Measurements from ENCODE around the gene SMAD4.
"Not testable (repeated sequence)": the region's sequence is repeated elsewhere in the genome, so short reads cannot be mapped to it uniquely, and the experiment has no call there.

Gene SMAD4

DNA sequence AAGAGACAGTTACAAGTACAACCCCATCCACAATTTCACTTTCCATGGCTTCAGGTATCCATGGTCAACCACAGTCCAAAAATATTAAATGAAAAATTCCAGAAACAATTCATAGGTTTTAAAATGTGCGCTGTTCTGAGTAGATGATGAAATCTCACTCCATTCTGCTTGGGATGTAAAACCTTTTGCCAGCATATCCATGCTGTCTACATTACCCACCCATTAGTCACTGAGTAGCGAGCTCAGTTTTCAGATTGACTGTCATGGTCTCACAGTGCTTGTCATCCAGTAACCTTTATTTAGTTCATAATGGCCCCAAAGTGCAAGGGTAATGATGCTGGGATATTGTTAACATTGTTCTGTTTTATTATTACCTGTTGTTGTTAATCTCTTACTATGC lies 40.5 kb downstream of the SMAD4 start:
- DNase-seq (ENCODE audit: low read depth), result peak; percentile 78

DNA sequence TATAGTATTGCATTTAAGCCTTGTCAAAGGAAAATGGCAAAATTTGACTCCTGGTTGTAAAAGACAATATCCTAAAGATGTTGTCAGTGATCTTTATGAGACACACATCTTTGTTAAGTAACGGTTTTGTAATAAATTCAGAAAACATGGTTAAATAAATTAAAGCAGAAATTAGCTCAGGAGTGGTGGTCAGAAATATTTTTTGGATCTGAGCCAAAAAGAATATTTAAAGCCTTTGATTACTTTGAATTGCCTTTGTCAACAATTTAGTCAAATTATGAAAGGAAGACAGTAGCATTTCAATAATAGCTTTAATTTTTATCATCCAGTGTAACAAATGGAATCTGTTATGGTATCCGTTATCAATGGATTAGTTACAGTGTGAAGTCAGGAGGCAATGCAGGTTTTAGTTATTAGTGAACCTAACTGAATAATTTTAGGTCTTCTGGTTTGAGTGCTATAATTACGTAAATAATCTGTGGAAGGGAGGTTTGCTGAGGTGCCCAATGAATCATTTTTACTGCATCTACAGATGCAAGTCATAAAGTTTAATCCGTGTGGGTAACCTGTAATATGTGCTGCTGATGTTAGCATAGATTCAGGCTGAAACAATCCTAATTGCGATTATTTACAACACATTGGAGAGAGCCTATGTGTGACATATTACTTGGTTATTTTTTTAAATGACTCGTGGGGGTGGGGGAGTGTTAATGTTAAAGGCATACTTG lies 42.7 kb downstream of the SMAD4 start:
- no peak for DNase-seq (ENCODE audit: low read depth)

DNA sequence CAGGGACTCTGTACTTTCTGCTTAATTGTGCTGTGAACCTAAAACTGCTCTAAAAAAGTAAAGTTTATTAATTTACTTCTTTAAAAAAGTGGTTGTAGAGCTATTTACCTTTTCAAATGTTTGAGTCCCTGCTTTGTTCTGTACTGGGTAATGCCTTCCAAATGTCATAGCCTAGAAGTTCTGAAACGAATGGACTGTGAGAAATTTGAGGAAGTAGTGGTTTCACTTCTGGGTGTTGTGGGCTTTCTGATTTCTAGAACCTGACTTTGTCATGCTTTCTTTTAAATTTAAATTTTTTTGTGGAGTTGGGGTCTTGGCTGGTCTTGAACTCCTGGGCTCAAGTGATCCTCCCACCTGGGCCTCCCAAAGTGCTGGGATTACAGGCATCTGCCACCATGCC lies 44.6 kb downstream of the SMAD4 start:
- no peak for DNase-seq (ENCODE audit: low read depth)

DNA sequence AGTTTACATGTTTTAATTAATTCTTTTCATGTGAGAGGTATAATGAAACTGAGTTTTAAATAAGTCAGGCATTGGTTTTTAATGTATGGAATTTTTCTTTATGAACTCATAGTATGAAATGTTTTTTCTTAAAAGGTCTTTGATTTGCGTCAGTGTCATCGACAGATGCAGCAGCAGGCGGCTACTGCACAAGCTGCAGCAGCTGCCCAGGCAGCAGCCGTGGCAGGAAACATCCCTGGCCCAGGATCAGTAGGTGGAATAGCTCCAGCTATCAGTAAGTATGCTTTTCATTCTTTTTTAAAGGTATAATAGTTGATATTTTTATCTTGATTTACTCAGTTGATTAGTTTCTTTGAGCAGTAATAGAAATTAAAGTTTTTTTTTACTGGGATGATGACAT lies 46.5 kb downstream of the SMAD4 start:
- no peak for DNase-seq (ENCODE audit: low read depth)

DNA sequence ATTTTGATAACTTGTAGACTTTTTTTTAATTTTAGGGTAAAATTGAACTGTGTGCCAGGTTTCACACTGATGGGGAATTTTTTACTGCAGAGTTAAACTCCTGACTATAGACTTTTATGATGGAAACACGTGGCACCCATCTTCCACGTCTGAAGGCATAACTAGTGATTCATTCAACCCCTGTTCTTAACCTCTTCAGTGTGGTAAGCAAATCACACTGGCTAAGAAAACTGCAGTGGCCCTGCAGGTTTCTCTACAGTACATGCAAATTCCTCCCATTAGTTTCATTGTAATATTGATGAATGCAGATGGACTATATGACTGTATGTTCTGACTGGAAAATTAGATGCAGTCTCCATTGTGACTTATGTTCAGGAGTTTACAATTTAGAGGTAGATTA lies 47.2 kb downstream of the SMAD4 start:
- DNase-seq (ENCODE audit: low read depth), result no peak

DNA sequence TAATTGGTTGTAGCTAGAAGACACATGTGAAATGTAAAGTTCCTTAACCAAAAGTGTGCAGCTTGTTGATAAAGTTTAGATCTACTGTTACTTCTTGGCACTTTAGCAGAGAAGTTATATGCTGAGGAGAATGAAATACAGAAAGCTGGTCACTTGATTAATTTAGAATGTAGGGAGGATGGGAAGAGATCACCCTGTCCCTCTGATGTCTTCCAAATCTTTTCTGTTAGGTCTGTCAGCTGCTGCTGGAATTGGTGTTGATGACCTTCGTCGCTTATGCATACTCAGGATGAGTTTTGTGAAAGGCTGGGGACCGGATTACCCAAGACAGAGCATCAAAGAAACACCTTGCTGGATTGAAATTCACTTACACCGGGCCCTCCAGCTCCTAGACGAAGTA lies 48.0 kb downstream of the SMAD4 start:
- DNase-seq (ENCODE audit: low read depth), result no peak

DNA sequence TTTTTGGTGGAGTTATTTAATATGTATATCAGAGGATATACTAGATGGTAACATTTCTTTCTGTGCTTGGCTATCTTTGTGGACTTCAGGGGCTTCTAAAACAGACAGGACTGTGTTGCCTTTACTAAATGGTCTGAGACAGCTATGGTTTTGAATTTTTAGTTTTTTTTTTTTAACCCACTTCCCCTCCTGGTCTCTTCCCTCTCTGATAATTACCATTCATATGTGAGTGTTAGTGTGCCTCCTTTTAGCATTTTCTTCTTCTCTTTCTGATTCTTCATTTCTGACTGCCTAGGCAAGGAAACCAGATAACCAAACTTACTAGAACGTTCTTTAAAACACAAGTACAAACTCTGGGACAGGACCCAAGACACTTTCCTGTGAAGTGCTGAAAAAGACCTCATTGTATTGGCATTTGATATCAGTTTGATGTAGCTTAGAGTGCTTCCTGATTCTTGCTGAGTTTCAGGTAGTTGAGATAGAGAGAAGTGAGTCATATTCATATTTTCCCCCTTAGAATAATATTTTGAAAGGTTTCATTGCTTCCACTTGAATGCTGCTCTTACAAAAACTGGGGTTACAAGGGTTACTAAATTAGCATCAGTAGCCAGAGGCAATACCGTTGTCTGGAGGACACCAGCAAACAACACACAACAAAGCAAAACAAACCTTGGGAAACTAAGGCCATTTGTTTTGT lies 52.7 kb downstream of the SMAD4 start:
- no peak for DNase-seq (ENCODE audit: low read depth)

DNA sequence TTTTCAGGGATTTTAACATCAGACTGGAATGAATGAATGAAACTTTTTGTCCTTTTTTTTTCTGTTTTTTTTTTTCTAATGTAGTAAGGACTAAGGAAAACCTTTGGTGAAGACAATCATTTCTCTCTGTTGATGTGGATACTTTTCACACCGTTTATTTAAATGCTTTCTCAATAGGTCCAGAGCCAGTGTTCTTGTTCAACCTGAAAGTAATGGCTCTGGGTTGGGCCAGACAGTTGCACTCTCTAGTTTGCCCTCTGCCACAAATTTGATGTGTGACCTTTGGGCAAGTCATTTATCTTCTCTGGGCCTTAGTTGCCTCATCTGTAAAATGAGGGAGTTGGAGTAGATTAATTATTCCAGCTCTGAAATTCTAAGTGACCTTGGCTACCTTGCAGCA lies 53.4 kb downstream of the SMAD4 start:
- no peak for DNase-seq (ENCODE audit: low read depth)

DNA sequence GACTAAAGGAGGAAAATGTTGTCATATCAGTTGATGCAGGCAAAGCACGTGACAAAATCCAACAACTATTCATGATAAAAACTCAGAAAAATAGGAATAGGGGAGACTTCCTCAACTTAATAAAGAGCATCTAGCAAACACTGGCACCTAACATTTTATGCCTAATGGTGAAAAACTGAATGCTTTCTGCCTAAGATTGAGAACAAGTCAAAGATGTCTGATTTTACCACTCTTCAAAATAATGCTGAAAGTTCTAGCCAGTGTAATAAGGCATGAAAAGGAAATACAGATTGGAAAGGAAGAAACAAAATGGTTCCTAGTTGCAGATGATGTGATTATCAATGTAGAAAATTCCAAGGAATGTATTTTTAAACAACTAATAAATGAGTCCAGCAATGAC lies 58.4 kb downstream of the SMAD4 start:
- DNase-seq (ENCODE audit: low read depth), result no peak

DNA sequence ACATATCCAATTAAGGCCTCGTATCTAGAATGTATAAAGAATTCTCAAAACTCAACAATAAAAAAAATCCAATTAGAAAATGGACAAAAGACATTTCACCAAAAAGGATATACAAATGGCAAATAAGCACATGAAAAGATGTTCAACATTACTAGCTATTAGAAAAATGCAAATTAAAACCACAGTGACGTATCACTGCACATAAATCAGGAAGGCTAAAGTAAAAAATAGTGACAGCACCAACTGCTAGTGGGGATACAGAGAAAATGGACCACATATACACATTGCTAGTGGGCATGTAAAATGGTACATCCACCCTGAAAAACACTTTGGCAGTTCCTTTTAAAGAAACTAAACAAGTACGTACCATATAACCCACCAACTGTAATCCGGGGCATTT lies 59.7 kb downstream of the SMAD4 start:
- DNase-seq (ENCODE audit: low read depth), result no peak

DNA sequence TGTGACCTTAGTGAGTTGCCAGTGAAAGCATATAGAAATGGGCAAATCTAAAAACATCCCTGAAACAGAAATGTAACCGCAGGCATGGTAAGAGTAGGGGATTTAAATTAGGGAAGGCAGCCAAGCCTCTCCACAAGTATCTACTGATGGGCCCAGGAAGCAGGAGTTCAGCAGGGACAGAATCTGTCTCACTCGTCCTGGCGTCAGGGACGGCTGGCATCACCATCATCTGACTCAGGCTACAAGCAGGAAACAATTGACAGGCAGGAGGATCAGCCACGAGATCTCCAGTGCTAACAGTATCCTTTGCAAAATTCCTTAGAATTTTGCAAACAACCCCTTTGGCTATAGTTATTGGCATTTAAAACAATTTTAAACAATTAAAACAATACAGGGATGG lies 61.3 kb downstream of the SMAD4 start:
- no peak for DNase-seq (ENCODE audit: low read depth)

DNA sequence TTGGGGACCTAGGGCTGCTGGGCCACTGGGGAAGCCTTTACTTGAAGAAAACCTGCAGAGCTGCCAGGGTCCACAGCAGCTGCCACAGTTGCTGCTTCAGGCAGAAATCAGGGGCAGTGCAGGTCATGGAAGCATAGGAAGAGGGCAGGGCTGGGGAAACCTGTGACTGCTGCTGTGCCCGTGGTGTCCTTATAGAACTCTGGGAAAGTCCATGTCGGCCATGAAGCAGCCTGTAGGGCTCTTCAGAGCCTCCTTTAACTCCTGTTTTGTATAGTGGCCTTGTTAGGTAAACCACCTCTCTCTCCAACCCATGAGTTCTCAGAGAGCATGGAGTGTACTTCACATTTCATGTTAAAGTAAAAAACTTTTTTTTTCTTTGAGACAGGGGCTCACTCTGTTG lies 62.1 kb downstream of the SMAD4 start:
- DNase-seq (ENCODE audit: low read depth), result no peak

DNA sequence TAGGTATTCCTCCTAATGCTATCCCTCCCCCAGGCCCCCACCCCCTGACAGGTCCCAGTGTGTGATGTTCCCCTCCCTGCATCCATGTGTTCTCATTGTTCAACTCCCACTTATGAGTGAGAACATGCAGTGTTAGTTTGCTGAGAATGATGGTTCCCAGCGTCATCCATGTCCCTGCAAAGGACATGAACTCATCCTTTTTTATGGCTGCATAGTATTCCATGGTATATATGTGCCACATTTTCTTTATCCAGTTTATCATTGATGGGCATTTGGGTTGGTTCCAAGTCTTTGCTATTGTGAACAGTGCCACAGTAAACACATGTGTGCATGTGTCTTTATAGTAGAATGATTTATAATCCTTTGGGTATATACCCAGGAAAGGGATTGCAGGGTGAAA lies 63.0 kb downstream of the SMAD4 start:
- DNase-seq (ENCODE audit: low read depth), result not testable (repeated sequence)

DNA sequence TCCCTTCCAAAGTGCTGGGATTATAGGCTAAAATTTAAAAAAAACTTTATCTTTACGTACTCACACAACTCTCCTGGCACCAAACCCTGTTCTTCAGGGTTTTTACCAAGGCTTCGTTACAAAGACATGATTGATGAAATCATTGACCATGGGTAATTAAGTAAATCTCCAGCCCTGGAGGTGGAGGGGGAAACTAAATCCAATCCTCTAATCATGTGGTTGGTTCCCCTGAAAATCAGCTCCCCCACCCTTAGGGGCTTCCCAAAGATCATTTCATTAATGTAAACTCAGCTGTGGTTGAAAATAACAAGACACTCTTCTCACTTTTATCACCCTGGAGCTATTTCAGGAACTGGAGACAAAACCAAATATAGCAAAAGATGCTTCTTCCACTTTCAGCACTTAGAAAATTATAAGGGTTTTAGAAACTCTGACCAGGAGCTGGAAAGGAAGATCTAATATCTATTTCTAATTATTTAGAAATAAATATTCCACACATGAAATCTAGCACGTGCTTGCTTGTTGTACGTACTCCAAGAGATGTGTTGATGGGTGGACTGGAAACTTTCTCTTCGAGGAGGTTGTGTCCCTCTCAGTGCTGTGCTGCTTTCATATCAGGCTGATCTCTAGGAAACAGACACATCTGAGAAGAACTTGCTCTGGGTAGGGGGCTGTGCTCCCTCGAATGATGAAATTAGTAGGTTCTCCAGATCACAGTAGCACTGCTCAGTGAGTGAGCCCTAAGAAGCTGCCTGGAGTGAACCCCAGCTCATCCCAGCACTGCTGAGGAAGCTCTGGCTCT lies 67.2 kb downstream of the SMAD4 start:
- DNase-seq (ENCODE audit: low read depth), result no peak

DNA sequence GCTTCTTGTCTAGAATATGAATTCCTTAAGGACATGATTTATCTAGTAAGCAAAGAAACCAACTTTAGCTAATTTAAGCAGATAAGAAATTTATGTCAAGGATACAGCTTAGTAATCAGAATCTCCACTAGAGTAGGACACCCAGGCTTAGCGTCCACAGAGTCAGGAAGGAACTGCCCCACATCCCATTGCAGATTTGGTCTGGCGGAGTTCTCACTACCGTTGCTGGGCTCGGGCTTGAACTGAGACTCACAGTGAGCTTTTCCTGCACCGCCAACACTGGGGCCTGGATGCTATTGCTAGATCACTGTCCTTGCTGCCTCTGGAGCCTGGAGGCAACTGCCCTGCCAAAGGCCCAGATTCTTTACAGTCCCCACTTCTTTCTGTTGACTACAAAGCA lies 68.1 kb downstream of the SMAD4 start:
- no peak for DNase-seq (ENCODE audit: low read depth)

DNA sequence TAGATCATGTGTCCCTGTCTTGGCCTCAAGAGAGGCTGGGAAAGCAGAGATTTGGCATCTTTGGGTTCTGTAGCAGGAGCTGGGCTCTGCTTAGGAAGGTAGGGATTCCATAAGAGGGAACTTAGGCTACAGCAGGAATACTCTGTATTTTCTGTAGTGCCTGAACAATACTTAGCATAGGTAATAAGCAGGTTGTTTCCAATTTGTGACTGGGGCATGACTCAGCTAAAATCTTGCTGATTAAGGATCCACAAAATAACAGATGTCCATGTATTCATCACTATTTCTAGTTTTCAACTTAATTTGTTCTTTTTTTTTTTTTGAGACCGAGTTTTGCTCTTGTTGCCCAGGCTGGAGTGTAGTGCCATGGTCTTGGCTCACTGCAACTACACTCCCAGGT lies 68.5 kb downstream of the SMAD4 start:
- DNase-seq (ENCODE audit: low read depth), result no peak

DNA sequence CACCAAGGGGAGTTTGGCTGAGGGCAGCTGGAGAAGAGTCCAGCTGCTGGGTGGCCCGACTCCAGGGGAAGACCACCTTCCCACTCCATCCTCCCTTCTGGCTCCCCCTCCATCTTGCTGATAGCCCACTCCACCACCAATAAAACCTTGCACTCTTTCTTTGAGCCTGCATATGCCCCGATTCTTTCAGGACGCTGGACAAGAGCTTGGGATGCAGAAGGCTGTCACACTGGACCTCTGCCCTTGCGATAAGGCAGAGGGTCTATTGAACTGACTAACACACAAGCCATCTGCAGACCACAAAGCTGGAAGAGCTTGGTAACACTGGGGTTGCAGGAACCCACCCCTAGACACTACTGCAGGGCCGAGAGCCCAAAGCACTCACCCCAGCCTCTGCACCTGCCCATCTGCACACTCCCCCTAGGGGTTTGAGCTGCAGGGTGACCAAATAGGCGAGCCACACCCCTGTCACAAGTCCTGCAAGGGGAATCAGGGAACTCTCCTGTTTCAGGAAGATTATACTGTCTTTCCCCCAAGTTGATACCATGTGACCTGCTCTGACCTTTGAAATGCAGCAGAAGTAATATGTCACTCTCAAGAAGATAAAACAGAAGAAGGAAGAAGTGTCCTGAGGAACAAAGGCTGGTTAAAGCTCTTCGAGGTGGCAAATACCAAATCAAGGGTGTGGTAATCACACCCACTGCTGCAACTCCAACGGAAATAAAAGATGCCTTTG lies 70.5 kb downstream of the SMAD4 start:
- no peak for DNase-seq (ENCODE audit: low read depth)

DNA sequence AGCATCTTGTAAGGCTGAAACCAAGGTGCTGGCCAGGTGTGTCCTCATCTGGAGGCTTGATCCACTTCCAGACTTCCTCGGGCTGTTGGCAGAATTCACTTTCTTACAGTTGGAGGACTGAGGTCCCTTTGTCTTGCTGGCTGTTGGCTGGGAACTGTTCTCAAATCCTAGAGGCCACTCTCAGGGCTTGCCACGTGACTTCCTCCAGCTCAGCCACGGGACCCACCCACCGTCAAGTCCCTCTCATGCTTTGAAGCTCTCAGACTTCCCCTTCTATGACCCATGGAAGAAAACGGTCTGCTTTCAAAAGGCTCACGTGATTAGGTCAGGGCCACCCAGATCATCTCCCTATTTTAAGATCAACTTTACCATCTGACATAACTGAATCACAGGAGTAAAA lies 77.1 kb downstream of the SMAD4 start:
- DNase-seq (ENCODE audit: low read depth), result no peak

DNA sequence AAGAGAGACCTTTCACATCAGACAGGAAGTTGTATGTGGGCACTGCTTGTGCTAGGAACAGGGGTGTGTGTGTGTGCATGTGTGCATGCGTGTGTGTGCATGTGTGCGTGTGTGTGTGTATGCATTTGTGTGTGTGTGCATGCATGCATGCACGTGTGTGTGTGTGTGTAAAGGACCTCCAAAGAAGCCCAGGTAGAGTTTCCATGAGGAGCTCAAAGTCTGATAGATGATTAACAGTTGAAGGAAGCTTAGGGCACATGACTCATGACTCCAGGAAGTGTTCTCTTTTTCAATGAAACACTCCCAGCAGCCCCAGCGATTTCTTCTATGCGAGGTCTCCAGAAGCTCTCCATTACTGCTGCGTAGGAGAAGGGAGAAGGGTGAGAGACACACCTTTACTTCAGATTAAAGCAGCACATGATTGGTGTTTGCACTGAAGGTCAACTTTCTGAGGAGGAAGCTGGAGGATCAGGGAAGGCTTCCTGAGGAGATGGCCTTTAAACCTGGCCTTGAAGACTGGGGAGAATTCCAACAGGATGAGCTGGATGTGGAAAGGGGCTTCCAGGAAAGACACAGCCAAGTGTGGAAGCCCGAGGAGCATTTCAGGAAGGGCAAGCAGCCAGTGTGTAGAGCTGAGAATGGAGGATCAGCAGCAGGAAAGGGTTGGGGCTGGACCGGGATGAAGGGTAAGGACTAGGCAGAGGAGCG lies 77.7 kb downstream of the SMAD4 start:
- DNase-seq (ENCODE audit: low read depth), result no peak

DNA sequence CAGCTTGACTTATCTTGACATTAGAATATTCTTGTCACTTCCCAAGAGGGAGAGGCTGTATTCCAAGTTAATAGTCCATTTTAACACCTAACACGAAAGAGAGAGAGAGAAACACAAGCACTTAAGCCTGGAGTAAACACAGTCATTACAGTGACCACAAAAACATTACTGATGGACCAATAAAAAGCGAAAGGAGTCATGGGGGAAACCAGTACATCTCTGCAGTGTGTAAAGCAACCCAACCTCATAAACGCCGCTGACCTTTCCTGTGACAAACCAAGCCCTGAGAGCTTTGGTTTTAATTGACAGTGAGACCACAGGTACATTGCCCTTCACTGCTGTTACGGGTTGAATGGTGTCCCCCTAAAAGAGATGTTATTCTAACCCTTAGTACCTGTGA lies 78.3 kb downstream of the SMAD4 start:
- DNase-seq (ENCODE audit: low read depth), result no peak

DNA sequence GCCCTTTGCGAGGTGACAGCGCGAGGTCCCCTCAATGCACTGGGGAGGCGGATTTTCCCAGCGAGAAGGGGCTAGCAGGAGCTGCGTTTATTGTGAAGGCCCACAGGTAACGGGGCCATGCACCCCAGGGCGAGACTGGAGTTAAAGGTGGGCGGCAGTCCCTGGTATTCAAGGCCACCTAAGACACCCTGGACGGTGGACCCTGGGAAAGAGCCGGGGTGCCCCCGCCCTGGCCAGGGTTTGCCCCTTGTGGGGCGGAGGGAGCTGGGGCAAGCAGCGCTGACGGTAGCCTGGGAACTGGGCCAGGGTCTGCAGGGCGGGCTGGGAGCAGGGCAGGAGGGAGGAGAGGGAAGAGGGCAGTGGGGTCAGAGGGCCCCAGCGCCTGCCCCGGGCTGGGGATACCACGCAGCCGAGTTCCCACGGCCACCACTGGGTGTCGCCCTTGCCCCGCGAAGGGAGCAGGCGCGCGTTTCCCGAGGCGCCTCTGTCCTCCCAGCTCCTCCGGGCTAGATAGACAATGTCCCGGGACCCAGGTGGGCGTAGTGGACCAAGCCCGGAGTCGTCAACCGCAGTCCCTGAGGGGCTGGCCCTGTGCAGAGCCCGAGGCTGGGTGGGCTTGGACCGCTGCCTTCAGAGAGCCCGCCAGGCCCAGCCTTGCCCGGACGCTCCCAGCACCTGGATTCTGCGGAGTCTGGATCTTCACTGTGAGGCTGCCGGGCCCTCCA lies 80.2 kb downstream of the SMAD4 start:
- DNase-seq (ENCODE audit: low read depth), result no peak
